ENCODE measurements around the gene CDX2.

- TF ChIP-seq CTCF (IDR thresholded peaks at IDR 0.05; ENCODE audit: low read depth, low read length) (no peak), EZH2phosphoT487 (IDR thresholded peaks at IDR 0.05; ENCODE audit: low read depth) (no peak)
These were observed 46.9 kb downstream of the CDX2 start for GRCh38 chr13:27921961-27922882.

Data from OCI-LY3 (cell line).